ENCODE results near the gene LGI1. TPM values are rescaled to one million over a fixed set of nuclear protein-coding genes. Genes with fewer than 3 reads are reported as not detected.

LGI1 gene
- total RNA-seq, 1 donor from 2014 or later, result not detected

DNA sequence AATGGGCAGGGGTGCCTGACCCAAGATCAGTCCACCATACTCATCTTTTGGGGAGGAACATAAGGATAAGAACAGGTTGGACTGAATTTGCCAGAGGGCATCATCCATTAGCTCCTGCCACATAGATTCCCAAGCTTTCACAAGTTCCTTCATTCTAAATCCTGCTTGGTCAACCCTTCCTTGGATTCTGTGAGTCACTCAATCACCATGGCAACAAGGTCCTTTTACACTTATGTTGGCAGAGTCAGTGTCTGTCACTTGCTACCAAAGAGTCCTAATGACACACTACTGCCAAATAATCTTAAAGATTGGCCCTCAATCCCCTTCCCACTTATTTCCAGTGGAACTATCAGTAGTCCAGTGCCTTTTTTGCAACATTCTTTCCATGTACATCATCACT lies 5.0 kb upstream of the LGI1 start:
- no peak overlapping the region for H3K4me3 ChIP-seq (ENCODE audit: low read depth, low read length)
- TF ChIP-seq, protein P1, sequence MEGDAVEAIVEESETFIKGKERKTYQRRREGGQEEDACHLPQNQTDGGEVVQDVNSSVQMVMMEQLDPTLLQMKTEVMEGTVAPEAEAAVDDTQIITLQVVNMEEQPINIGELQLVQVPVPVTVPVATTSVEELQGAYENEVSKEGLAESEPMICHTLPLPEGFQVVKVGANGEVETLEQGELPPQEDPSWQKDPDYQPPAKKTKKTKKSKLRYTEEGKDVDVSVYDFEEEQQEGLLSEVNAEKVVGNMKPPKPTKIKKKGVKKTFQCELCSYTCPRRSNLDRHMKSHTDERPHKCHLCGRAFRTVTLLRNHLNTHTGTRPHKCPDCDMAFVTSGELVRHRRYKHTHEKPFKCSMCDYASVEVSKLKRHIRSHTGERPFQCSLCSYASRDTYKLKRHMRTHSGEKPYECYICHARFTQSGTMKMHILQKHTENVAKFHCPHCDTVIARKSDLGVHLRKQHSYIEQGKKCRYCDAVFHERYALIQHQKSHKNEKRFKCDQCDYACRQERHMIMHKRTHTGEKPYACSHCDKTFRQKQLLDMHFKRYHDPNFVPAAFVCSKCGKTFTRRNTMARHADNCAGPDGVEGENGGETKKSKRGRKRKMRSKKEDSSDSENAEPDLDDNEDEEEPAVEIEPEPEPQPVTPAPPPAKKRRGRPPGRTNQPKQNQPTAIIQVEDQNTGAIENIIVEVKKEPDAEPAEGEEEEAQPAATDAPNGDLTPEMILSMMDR (conservative IDR thresholded peaks at IDR 0.05; ENCODE audit: low read depth, low read length), result no peak
- peak; percentile 22 for DNase-seq (ENCODE audit: low read depth)

DNA sequence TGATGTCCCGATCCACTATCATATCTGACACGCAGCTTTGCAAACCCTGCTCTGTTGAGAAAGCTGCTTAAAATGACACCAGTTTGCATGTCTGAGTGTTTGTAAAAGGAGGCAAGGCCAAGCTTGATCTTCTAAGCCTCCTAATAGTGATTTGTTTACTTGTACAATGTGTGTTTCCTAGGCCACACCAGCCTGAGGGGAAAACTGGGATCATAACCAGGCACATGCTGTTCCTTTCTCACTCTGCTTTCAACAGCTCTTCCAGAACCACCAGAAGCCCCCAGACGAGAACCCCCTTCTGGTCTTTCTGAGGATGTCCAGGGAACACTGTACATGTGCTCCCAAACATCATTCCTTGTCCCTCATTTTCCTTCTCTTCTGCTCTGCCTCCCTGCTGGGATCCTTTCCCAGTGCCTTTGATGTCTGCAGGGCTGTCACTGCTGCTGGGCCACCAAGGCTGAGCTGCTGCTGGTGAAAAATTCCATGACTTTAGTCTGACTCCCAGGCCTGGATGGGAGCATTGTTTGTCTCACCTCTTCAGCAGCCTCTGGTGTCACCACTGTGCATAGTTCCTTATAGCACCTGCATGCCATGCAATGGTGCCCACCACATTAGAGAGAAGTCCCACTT lies 4.0 kb upstream of the LGI1 start:
- no peak for DNase-seq (ENCODE audit: low read depth)
- no peak overlapping the region for H3K4me3 ChIP-seq (ENCODE audit: low read depth, low read length)
- TF ChIP-seq, protein P1 (conservative IDR thresholded peaks at IDR 0.05; ENCODE audit: low read depth, low read length), result no peak

DNA sequence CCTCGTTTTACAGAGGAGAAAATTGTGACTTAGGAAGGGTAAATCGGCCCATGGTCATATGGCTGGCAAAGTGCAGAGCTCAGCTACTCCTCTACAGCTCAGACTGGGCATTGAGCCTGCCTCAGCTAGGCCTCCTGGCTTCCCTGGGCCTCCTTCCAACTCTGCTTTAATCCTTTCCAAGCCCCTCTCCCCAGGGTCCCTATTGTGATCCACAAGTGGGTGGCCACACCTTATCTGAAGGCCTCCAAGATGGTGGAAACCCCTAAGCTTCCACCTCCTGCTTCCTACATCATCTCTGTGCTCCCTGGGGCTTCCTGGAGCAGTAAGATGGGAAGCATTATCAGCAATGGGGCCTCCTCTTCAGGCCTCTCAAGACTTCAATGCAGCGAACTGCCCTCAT lies 3.0 kb upstream of the LGI1 start:
- DNase-seq (ENCODE audit: low read depth), result no peak
- TF ChIP-seq, protein P1 (conservative IDR thresholded peaks at IDR 0.05; ENCODE audit: low read depth, low read length), result no peak
- no peak overlapping the region for H3K4me3 ChIP-seq (ENCODE audit: low read depth, low read length)

DNA sequence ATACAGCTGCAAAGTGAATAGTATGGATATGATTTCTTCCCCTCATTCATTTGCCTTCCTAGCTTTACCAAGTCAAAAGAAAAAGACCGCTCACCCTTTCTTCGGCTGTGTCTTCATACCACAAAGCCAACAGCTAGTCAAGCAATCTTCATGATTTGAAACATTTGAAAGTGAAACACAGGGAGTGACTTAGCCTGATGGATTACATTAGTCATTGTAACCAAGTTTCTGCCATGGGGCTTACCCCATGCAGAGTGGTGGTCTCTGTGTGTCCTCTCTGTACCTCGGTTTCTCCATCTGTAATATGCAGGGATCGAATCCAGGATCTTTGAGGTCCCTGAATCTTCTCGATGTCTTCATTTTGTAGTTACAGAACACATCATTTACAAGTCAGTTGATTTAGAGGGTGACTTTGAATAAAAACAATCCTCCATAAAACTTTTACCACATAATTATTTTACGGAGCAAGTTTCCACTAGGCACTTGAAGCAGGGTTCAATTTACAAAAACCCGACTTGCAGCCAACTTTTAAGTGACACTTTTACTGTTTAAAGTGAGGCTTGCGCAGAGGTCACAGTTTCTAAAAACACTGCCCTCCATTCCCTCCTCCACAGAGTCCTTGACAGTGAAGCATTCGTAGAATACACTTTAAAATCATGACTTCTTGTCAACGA lies 2.2 kb upstream of the LGI1 start:
- H3K4me3 ChIP-seq (ENCODE audit: low read depth, low read length), result no peak overlapping the region
- DNase-seq (ENCODE audit: low read depth), result no peak
- TF ChIP-seq, protein P1 (conservative IDR thresholded peaks at IDR 0.05; ENCODE audit: low read depth, low read length), result no peak

DNA sequence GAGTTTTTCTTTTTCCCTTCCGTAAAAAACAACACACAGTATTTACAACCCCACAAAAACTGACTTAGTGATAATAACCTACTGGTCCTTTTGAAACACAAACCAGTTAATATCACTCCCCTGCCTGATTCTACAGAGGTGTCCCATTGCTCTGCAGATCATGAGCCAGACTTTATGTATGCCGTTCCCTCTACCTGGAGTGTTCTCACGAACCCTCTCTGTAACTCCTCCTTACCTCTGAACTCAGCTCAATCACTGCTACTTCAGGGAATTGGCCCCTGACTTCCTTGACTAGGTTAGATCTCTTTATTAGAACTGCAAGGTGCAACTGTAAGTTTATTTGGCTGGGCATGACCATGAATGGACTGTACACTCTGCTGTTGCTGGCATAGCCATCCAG lies 1.6 kb upstream of the LGI1 start:
- no peak overlapping the region for H3K4me3 ChIP-seq (ENCODE audit: low read depth, low read length)
- DNase-seq (ENCODE audit: low read depth), result no peak
- TF ChIP-seq, protein P1 (conservative IDR thresholded peaks at IDR 0.05; ENCODE audit: low read depth, low read length), result no peak

DNA sequence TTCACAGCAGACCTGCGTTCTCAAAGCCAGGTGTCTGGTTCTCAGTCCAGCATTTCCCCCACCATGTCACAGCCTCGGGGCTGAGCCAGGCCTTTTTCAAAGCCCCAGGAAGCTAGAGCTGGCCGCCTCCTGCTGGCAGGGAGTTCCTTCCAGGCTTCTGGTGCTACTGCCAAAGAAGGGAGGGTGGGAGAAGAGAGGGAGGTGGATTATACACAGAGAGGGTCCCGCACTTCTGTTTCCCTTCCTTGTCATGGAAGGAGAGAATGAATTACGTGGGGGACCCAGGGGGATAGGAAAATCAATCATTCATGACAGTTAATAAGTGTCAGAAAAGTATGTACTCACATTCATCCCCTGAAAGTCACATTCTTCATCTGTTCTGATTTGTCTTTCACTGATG lies 600 bp upstream of the LGI1 start:
- DNase-seq (ENCODE audit: low read depth), result no peak
- H3K4me3 ChIP-seq (ENCODE audit: low read depth, low read length), result no peak overlapping the region
- TF ChIP-seq, protein P1 (conservative IDR thresholded peaks at IDR 0.05; ENCODE audit: low read depth, low read length), result peak; percentile 18

DNA sequence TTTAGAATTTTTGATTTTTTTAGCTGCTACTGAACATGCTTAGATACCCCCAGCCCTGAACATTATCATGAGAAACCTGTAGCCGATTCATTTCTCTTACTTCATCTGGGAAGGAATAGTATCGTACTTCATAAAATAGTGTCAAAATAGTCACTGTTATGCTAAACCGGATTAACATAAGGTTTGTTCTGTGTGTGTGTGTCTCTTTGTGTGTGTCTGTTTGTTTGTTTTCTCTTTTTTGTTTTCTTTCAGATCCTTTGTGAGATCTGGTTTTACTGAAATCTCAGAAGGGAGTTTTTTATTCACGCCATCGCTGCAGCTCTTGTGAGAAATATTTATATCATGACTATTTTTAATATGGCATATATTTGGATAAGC lies 761 bp downstream of the LGI1 start:
- no peak overlapping the region for H3K4me3 ChIP-seq (ENCODE audit: low read depth, low read length)
- TF ChIP-seq, protein P1 (conservative IDR thresholded peaks at IDR 0.05; ENCODE audit: low read depth, low read length), result no peak
- DNase-seq (ENCODE audit: low read depth), result no peak

Measured in epithelial cell of proximal tubule (primary cell).